ENCODE data around the gene MAP2K3. TPM values are rescaled to one million over a fixed set of nuclear protein-coding genes. Genes with fewer than 3 reads are reported as not detected.

MAP2K3 gene
- total and polyA plus RNA-seq, 2 of the 8 experiments (the other 6 are each of a cell fraction or from before 2014, with no cell fraction given) = 16.9 to 33.5 TPM

DNA sequence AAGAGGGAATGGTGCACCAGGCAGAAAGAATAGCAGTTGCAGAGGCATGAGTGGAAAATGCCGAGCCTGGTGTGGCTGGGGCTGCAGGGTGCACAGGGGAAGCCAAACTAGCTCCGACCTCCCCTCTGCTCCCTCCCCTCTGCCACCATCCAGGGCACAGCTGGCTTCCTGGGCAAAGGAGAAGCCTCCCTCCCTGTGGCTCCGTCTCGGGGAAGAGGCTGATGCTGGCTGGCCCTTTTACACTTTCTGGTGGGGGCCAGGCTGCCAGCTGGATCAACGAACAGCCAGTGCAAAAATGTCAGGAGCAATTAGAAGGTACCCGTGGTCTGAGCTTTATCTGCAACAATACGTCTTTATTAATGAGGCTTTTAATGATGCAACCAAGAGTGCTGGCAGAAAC, 54.5 kb downstream of the MAP2K3 start (continued):
- TF ChIP-seq CHD7 (IDR thresholded peaks at IDR 0.05; ENCODE audit: insufficient replicate concordance, low read length) = no peak
